Measurements from ENCODE around the gene PTPN11.

PTPN11 gene

DNA sequence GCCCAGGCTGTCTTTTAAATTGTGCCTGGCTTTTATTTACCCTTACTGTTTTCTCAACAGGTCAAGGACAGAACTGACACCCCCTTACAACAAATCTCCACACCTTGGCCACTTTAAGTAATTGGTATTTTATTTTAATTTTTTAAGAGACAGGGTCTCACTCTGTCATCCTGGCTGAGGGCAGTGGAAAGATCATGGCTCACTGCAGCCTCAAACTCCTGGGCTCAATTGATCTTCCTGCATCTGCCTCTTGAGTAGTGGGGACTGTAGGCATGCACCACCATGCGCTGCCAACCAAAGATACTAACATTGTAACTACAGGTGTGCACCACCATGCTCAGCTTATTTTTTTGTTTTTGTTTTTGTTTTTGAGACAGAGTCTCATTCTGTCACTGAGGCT is 109.8 kb downstream of the PTPN11 start:
- Histone ChIP-seq H3K79me2 (no peaks in the 10 kb centered on the region), H3K4me1 (no peaks in the 10 kb centered on the region), H2AFZ (no peak overlapping the region), H3K4me3 (ENCODE audit: low read depth, low read length) (no peak overlapping the region), H3K27ac (no peak overlapping the region), H3K36me3 (ENCODE audit: control insufficient read depth, insufficient read depth, low read length) (no peaks in the 10 kb centered on the region), H3K9ac (no peak overlapping the region), H3K4me2 (ENCODE audit: low read length) (no peak overlapping the region), H3K27me3 (ENCODE audit: control insufficient read depth, insufficient read depth, low read length) (no peaks in the 10 kb centered on the region), H3K9me3 (ENCODE audit: control insufficient read depth, low read length) (no peaks in the 10 kb centered on the region)
- no peak for TF ChIP-seq CTCF (IDR thresholded peaks at IDR 0.05)

- no peaks in the 10 kb centered on the region for H3K79me2 ChIP-seq
- no peaks in the 10 kb centered on the region for H3K9me3 ChIP-seq (ENCODE audit: control insufficient read depth, low read length)
- no peak overlapping the region for H2AFZ ChIP-seq
- H3K9ac ChIP-seq, result no peak overlapping the region
- no peaks in the 10 kb centered on the region for H3K27me3 ChIP-seq (ENCODE audit: control insufficient read depth, insufficient read depth, low read length)
- H3K4me2 ChIP-seq (ENCODE audit: low read length), result no peak overlapping the region
- no peaks in the 10 kb centered on the region for H3K4me1 ChIP-seq
- H3K36me3 ChIP-seq (ENCODE audit: control insufficient read depth, insufficient read depth, low read length), result no peaks in the 10 kb centered on the region
- H3K4me3 ChIP-seq (ENCODE audit: low read depth, low read length), result no peak overlapping the region
- no peak overlapping the region for H3K27ac ChIP-seq
- TF ChIP-seq CTCF (IDR thresholded peaks at IDR 0.05), result no peak
Observed at GRCh38 chr12:112530941-112531340, 112.2 kb downstream of the PTPN11 start.

GRCh38 chr12:112532106-112532505 is 113.4 kb downstream of the PTPN11 start:
- Histone ChIP-seq H3K4me2 (ENCODE audit: low read length) (no peak overlapping the region), H3K4me1 (no peaks in the 10 kb centered on the region), H3K27me3 (ENCODE audit: control insufficient read depth, insufficient read depth, low read length) (no peaks in the 10 kb centered on the region), H3K9me3 (ENCODE audit: control insufficient read depth, low read length) (no peaks in the 10 kb centered on the region), H3K4me3 (ENCODE audit: low read depth, low read length) (no peak overlapping the region), H3K9ac (no peak overlapping the region), H3K36me3 (ENCODE audit: control insufficient read depth, insufficient read depth, low read length) (no peaks in the 10 kb centered on the region), H3K79me2 (no peaks in the 10 kb centered on the region), H2AFZ (no peak overlapping the region), H3K27ac (no peak overlapping the region)
- TF ChIP-seq CTCF (IDR thresholded peaks at IDR 0.05), result no peak

DNA sequence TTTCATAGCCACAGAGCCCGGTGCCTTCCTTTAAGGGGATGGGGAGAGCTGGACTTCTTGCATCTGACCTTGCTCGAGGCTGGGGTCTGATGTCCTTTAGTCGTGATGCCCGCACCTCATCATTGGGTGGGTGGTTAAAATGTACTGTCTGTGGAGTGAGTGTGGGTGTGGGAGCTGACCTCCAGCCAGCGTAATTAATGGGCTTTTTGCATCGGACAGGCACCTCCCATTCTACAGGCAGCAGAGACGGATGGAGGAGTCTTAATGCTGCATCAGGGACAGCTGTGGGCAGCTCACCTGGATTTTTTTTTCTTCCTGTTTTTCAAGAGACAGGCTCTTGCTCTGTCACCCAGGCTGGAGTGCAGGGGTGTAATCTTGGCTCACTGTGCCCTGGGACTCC is 114.8 kb downstream of the PTPN11 start:
- Histone ChIP-seq H3K36me3 (ENCODE audit: control insufficient read depth, insufficient read depth, low read length) (no peaks in the 10 kb centered on the region), H3K9me3 (ENCODE audit: control insufficient read depth, low read length) (no peaks in the 10 kb centered on the region), H3K79me2 (no peaks in the 10 kb centered on the region), H2AFZ (no peak overlapping the region), H3K4me1 (no peaks in the 10 kb centered on the region), H3K4me3 (ENCODE audit: low read depth, low read length) (no peak overlapping the region), H3K27me3 (ENCODE audit: control insufficient read depth, insufficient read depth, low read length) (no peaks in the 10 kb centered on the region), H3K27ac (no peak overlapping the region), H3K4me2 (ENCODE audit: low read length) (no peak overlapping the region), H3K9ac (no peak overlapping the region)
- no peak for TF ChIP-seq CTCF (IDR thresholded peaks at IDR 0.05)

DNA sequence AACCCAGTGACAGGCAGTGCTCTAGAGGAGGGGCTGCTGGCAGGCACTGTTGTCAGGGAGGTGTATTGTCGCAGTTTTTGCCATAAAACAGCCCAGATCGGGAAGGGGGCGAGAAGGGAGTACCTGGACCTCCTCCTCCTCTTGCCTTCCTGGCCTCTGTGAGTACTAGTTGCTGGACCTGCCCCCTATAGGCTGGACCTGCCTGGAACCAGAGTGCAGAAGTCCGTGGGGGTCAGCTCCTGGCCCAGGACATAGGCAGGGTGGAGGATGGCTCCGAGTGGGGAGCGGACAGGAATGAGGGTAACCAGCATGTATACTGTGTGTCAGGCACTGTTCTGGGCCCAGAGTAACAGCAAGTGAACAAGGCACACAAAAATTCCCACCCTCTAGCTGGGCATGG is 116.3 kb downstream of the PTPN11 start:
- no peaks in the 10 kb centered on the region for H3K4me1 ChIP-seq
- no peak overlapping the region for H3K27ac ChIP-seq
- H3K9ac ChIP-seq, result no peak overlapping the region
- TF ChIP-seq CTCF (IDR thresholded peaks at IDR 0.05), result no peak
- H3K4me3 ChIP-seq (ENCODE audit: low read depth, low read length), result no peak overlapping the region
- H3K79me2 ChIP-seq, result no peaks in the 10 kb centered on the region
- no peaks in the 10 kb centered on the region for H3K36me3 ChIP-seq (ENCODE audit: control insufficient read depth, insufficient read depth, low read length)
- H3K4me2 ChIP-seq (ENCODE audit: low read length), result no peak overlapping the region
- H3K9me3 ChIP-seq (ENCODE audit: control insufficient read depth, low read length), result no peaks in the 10 kb centered on the region
- no peaks in the 10 kb centered on the region for H3K27me3 ChIP-seq (ENCODE audit: control insufficient read depth, insufficient read depth, low read length)
- no peak overlapping the region for H2AFZ ChIP-seq

All from parathyroid adenoma (tissue), 2 donors.